Measurements from ENCODE around the gene ARFRP1.

DNA sequence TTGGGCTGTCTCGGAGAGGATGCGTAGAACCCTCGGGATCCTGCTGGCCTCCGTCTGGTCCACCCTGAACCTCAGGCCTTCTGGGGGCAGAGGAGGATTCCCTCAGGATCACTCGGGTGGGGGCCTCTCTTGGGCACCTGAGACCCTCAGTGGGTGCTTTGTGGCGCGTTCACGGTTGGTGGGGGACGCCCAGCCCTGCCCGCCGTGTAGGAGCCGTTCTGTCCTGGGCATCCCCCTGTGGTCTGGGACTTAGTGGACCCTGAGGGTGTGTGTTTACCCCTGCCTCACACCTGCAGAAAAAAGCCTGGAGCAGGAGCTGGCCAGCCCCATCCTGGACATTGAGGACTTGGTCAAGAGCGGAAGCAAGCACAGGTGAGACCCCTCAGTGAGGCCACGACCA is 42.1 kb downstream of the ARFRP1 start:
- TF ChIP-seq, protein P1, sequence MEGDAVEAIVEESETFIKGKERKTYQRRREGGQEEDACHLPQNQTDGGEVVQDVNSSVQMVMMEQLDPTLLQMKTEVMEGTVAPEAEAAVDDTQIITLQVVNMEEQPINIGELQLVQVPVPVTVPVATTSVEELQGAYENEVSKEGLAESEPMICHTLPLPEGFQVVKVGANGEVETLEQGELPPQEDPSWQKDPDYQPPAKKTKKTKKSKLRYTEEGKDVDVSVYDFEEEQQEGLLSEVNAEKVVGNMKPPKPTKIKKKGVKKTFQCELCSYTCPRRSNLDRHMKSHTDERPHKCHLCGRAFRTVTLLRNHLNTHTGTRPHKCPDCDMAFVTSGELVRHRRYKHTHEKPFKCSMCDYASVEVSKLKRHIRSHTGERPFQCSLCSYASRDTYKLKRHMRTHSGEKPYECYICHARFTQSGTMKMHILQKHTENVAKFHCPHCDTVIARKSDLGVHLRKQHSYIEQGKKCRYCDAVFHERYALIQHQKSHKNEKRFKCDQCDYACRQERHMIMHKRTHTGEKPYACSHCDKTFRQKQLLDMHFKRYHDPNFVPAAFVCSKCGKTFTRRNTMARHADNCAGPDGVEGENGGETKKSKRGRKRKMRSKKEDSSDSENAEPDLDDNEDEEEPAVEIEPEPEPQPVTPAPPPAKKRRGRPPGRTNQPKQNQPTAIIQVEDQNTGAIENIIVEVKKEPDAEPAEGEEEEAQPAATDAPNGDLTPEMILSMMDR (conservative IDR thresholded peaks at IDR 0.05; ENCODE audit: low read depth, low read length), result no peak
- no peak for TF ChIP-seq EZH2phosphoT487 (IDR thresholded peaks at IDR 0.05; ENCODE audit: borderline replicate concordance, low read length)

All from PC-3 (cell line).